Common myeloid progenitor, CD34-positive (primary cell): ENCODE measurements around the gene FEV.

Experiments used
- CTCF ChIA-PET: fragments of 350-600 bp; sonication (Branson Sonifier 250); formaldehyde crosslinking; loops from one replicate; lab custom pipeline; 2021; ENCODE audit warnings: antibody characterized with exemption; lab: Charles Lee
- POLR2A ChIA-PET: fragments of 350-600 bp; sonication (Branson Sonifier 250); formaldehyde crosslinking; loops from one replicate; lab custom pipeline; 2021; ENCODE audit warnings: antibody characterized with exemption; lab: Charles Lee
- DNase-seq, 3 donors: peaks; one replicate each; pipeline versions ENCODE4 v3.0.0 to v3.0.0-alpha.2; 2013
- H3K27ac ChIP-seq, 2 experiments: 1 replicate in 1 of 2; 2 replicates in 1 of 2; pipeline ENCODE4 v1.7.0; 2013; ENCODE audit warnings: inconsistent platforms in 2 of 2, low read length in 2 of 2, mild to moderate bottlenecking in 2 of 2, low read depth in 1 of 2, moderate library complexity in 1 of 2; ENCODE audit not compliant: severe bottlenecking in 2 of 2, insufficient read depth in 1 of 2, poor library complexity in 1 of 2
- H3K27me3 ChIP-seq, 5 experiments: replicated peaks in 2 of 5; 1 replicate in 3 of 5; 2 replicates in 2 of 5; pipeline versions ENCODE4 v1.6.1 to v1.7.0; 2013; ENCODE audit warnings: low read length in 4 of 5, mild to moderate bottlenecking in 2 of 5, moderate library complexity in 2 of 5, inconsistent platforms in 1 of 5; ENCODE audit not compliant: insufficient read depth in 5 of 5, control insufficient read depth in 4 of 5
- H3K36me3 ChIP-seq, 4 experiments: 1 replicate in 2 of 4; 2 replicates in 2 of 4; pipeline versions ENCODE4 v1.6.1 to v1.7.0; 2013; ENCODE audit warnings: low read length in 3 of 4, control low read depth in 1 of 4, mild to moderate bottlenecking in 1 of 4; ENCODE audit not compliant: control insufficient read depth in 4 of 4, insufficient read depth in 4 of 4
- H3K4me1 ChIP-seq, 4 experiments: 1 replicate in 3 of 4; 2 replicates in 1 of 4; pipeline versions ENCODE4 v1.6.1 to v1.7.1; 2013; ENCODE audit warnings: low read length in 3 of 4, mild to moderate bottlenecking in 3 of 4, control low read depth in 1 of 4, inconsistent platforms in 1 of 4, moderate library complexity in 1 of 4; ENCODE audit not compliant: control insufficient read depth in 4 of 4, insufficient read depth in 4 of 4; ENCODE audit errors: control extremely low read depth in 1 of 4
- H3K4me3 ChIP-seq, 7 experiments: 1 replicate in 4 of 7; 2 replicates in 3 of 7; pipeline versions ENCODE4 v1.5.1 to v1.7.0; 2013; ENCODE audit warnings: mild to moderate bottlenecking in 7 of 7, low read length in 6 of 7, moderate library complexity in 6 of 7, inconsistent platforms in 2 of 7, low read depth in 2 of 7, control low read depth in 1 of 7; ENCODE audit not compliant: insufficient read depth in 4 of 7, control insufficient read depth in 1 of 7; ENCODE audit errors: extremely low read depth in 1 of 7
- H3K9me3 ChIP-seq, 5 experiments: 1 replicate in 4 of 5; 2 replicates in 1 of 5; pipeline versions ENCODE4 v1.6.1 to v1.7.1; 2013; ENCODE audit warnings: low read length in 4 of 5, mild to moderate bottlenecking in 2 of 5, inconsistent platforms in 1 of 5, low read depth in 1 of 5, moderate library complexity in 1 of 5; ENCODE audit not compliant: control insufficient read depth in 4 of 5, insufficient read depth in 2 of 5; ENCODE audit errors: control extremely low read depth in 1 of 5
- WGBS: methylation state at CpG from one replicate; pipeline ENCODE4 v1.1.5; 2013; ENCODE audit not compliant: insufficient coverage; 5-methylcytosine and 5-hydroxymethylcytosine counted together

The FEV gene

DNA sequence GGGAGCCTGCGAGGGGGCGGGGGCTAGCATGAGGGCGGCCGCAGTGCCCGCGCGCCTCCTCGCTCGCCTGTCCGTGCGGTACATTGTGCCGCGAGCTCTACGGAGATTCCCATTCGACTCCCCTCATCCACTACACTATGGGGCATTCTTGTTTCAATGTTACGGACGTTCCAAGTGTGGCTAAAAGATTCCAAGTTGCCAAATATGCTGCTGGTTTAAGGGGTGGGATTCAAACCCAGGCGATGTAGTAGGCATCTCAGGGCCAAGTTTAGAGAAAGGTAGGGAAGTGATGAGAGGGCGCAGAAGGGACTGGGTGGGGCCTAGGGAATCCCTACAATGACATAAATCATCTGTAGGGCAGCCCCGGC lies 18.3 kb upstream of the FEV start:
- Histone ChIP-seq H3K27ac (no peak overlapping the region), H3K4me3 (peak overlapping the region in 1 of 7 experiments; percentile 60), H3K4me1 (peaks cover 0 to 23% (median 14%) of the 10 kb centered on the region in 4 experiments), H3K9me3 (no peaks in the 10 kb centered on the region), H3K36me3 (no peaks in the 10 kb centered on the region), H3K27me3 (peaks cover 2 to 94% (median 45%) of the 10 kb centered on the region in 5 experiments)
- ChIA-PET CTCF (interaction anchor here (0.6 to 5.2 kb wide), 12 partner anchors 8 to 150 kb away, joined by 3 to 16 read pairs (median 4); no protein-coding TSS in a partner anchor), POLR2A (no interaction called here)
- DNase-seq = no peak
- WGBS = 8% methylated on average over 19 of the region's 20 CpGs

DNA sequence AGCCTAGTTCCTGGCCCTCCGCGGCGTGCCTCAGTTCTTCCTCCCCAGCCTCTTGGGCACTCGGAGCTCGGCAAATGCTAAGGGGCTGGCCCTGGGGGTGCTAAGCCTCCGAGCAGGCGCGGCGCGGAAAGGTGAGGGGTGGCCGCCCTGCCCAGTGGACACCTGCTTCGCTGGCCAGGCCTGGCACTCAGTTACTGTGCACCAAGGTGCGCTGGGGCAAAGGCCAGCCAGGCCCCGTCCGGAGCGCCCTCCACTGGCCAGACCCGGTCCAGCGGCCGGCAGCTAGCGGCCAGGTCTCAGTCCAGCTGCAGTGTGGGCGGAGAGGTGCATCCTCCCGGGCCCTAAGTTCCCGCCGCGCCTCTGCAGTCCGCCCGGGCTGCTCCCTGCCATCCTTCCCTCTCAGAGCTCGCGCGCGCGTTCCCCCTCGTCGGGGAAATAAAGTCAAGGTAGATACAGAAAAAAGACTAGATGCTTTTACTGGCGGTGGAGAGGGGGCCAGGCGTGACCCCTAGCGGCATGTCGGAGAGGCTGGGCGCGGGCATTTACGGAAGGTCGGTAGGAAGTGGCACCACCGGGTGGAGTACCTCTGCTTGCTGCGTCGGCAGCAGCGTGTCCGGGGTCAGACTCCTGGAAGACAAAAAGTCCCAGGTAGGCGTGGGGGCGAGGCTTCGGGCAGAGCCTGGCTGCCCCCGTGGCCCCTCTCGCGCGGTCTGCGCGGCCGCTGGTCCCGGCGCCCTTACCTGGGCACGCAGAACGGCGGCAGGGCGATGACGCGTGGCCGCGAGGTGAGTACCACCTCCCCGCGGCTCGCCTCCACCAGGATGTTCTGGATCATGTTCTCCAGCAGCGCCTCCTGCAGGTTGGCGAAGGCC lies 17.6 kb upstream of the FEV start:
- Histone ChIP-seq H3K27me3 (peaks cover 0 to 98% (median 48%) of the 10 kb centered on the region in 5 experiments), H3K4me3 (peak overlapping the region in 2 of 7 experiments; percentile 60 to 66), H3K36me3 (no peaks in the 10 kb centered on the region), H3K9me3 (no peaks in the 10 kb centered on the region), H3K27ac (no peak overlapping the region), H3K4me1 (peaks cover 0 to 23% (median 14%) of the 10 kb centered on the region in 4 experiments)
- 4% methylated on average over 65 of the region's 72 CpGs for WGBS
- ChIA-PET POLR2A (no interaction called here), CTCF (interaction anchor here (0.6 to 5.2 kb wide), 15 partner anchors 10 to 151 kb away, joined by 3 to 16 read pairs (median 3); no protein-coding TSS in a partner anchor)
- peak; percentile 53 to 75 (median 74) for DNase-seq

DNA sequence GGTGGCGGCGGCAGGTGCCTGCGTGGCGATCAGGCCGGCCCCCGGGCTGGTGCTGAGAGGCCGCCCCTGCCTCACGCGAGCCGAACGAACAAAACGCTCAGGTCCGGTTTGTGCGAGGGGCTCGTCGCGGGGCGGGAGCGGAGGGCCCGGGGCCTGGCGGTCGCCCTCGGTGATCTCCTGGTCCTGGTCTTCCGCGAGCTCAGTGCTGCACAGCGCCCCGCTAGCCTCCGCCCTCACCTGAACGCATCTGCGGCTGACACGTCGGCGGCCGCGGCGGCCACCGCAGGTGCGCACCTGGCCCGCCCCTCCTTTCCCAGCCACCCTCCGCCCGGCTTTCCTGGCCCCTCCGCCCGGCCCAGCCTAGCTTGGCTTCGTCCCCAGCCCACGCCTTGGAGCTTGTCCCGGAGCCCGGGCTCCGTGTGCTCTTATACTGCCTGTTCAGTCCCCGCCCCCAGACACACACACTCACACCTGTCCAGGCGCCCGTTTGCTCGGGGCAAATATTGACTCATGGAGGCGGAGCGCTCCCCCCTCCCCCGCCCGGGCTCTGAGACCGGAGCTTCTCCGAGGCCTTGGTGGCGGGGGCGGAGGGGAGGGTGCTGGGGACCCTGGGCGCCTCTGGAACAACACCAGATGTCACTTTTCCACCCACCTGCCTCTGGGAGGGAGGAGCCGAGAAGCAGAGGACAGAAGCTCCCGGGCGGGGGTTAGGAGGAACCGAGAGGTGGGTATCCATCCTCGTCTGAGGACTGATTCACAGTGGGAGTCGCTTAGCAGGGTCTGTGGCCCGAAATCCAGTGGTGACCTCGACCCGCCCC lies 16.8 kb upstream of the FEV start:
- Histone ChIP-seq H3K27me3 (peaks cover 0 to 98% (median 48%) of the 10 kb centered on the region in 5 experiments), H3K4me1 (peaks cover 0 to 23% (median 14%) of the 10 kb centered on the region in 4 experiments), H3K9me3 (no peaks in the 10 kb centered on the region), H3K36me3 (no peaks in the 10 kb centered on the region), H3K27ac (no peak overlapping the region), H3K4me3 (peak overlapping the region in 2 of 7 experiments; percentile 11 to 60)
- WGBS = 2% methylated on average over 45 of the region's 70 CpGs
- POLR2A ChIA-PET = no interaction called here
- no peak for DNase-seq
- CTCF ChIA-PET = interaction anchor here (0.7 to 5.2 kb wide), 14 partner anchors 9 to 152 kb away, joined by 3 to 16 read pairs (median 4); no protein-coding TSS in a partner anchor

DNA sequence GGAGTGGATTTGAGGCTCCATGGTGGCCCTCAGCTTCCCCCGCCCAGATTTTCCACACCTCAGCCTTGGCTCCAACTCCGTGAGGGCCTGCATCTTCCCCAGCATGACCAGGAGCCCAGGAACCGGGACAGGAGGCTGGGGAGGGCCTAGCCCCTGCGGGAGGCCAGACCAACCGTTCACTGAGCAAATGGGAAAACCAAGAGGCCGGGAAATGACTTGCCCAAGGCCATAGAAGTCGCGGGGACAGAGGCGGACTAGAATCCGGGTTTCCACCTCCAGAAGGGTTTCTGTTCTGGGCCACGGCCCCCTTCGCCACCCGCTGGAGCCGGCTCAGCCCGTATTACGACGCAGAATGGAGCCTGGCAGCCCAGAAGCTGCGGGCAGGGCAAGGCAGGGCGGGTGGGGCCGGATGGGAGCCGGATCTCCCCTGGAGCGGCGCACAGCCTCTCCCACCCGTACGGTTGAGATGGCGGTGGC lies 16.2 kb upstream of the FEV start:
- ChIA-PET CTCF (interaction anchor here (0.7 to 5.2 kb wide), 10 partner anchors 9 to 125 kb away, joined by 3 to 16 read pairs (median 3); no protein-coding TSS in a partner anchor), POLR2A (no interaction called here)
- WGBS = 3% methylated on average over 24 of the region's 26 CpGs
- Histone ChIP-seq H3K27ac (no peak overlapping the region), H3K4me1 (peaks cover 0 to 27% (median 15%) of the 10 kb centered on the region in 4 experiments), H3K36me3 (no peaks in the 10 kb centered on the region), H3K4me3 (peak overlapping the region in 1 of 7 experiments; percentile 28), H3K9me3 (no peaks in the 10 kb centered on the region), H3K27me3 (peaks cover 0 to 99% (median 50%) of the 10 kb centered on the region in 5 experiments)
- DNase-seq = no peak

DNA sequence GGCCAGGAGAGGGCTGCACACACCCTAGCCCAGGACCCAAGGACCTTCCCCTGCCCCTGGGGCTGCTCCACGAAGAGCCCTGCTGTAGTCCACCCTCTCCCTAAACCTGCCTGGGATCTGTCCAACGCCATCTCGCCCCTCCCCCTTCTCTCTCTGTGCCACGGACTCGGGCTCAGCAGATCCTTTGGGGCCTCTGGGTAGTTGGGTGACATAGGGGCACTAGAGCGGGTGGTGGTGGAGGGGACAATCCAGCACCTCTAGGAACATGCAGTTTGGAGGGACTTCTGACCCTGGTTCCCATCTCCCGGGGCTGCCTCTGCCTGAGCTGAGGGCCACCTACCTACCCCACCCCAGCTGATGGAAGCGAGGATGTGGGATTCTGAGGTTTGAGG lies 15.6 kb upstream of the FEV start:
- no peak overlapping the region for H3K4me3 ChIP-seq
- no peak overlapping the region for H3K27ac ChIP-seq
- no peaks in the 10 kb centered on the region for H3K9me3 ChIP-seq
- no peaks in the 10 kb centered on the region for H3K36me3 ChIP-seq
- H3K4me1 ChIP-seq = peaks cover 0 to 30% (median 17%) of the 10 kb centered on the region in 4 experiments
- DNase-seq = no peak
- ChIA-PET POLR2A (no interaction called here), CTCF (interaction anchor here (1.5 to 5.2 kb wide), 3 partner anchors 12 to 30 kb away, joined by 3 to 16 read pairs (median 8); no protein-coding TSS in a partner anchor)
- WGBS = 27% methylated on average over 3 of the region's 8 CpGs
- H3K27me3 ChIP-seq = peaks cover 0 to 98% (median 49%) of the 10 kb centered on the region in 5 experiments

DNA sequence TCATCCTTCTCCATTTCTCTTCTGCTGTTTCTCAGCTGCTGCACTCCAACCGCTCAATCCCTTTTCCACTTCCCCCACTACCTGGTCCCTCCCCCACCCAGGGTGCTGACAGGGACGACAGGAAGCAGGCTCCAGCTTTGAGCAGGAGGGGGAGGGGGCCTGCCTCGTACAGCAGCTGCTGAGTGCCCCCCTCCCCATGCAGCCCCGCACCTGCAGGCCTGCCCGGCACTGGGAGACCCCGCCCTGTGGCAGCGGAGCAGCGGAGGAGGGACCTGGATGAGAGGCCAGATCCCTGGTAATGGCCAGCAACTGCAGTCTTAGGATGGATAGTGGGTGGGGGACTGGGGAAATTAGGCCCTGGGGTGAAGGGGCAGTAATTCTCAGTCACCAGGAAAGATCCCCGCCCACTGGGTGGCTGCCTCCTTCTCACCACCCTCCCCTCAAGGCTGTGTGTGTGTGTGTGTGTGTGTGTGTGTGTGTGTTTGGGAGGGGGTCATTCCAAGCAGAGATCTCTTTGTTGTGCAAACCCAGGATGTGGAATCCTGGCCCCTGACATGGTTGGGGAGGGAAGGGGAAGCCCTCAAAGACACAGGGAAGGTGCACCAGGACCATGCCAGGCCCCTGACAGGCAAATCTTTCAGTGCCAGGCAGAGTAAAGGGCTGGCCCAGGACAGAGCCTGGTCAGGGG lies 15.0 kb upstream of the FEV start:
- peaks cover 0 to 30% (median 17%) of the 10 kb centered on the region in 4 experiments for H3K4me1 ChIP-seq
- H3K9me3 ChIP-seq = no peaks in the 10 kb centered on the region
- no peak overlapping the region for H3K4me3 ChIP-seq
- no peak for DNase-seq
- H3K36me3 ChIP-seq = no peaks in the 10 kb centered on the region
- WGBS = 21% methylated on average over 4 of the region's 9 CpGs
- ChIA-PET POLR2A (no interaction called here), CTCF (interaction anchor here (1.4 to 1.5 kb wide), 2 partner anchors 12 to 20 kb away, joined by 3 to 5 read pairs; no protein-coding TSS in a partner anchor)
- peaks cover 5 to 98% (median 54%) of the 10 kb centered on the region in 5 experiments for H3K27me3 ChIP-seq
- no peak overlapping the region for H3K27ac ChIP-seq
